GM18502 (cell line): ENCODE data around the gene PLEKHA1.

Experiments used
- ATAC-seq: cut with Tn5 transposase; IDR thresholded peaks from one replicate; pipeline ENCODE4 v1.9.1; 2021; ENCODE audit warnings: mild to moderate bottlenecking; ENCODE audit not compliant: unreplicated experiment, poor library complexity

PLEKHA1 gene

DNA sequence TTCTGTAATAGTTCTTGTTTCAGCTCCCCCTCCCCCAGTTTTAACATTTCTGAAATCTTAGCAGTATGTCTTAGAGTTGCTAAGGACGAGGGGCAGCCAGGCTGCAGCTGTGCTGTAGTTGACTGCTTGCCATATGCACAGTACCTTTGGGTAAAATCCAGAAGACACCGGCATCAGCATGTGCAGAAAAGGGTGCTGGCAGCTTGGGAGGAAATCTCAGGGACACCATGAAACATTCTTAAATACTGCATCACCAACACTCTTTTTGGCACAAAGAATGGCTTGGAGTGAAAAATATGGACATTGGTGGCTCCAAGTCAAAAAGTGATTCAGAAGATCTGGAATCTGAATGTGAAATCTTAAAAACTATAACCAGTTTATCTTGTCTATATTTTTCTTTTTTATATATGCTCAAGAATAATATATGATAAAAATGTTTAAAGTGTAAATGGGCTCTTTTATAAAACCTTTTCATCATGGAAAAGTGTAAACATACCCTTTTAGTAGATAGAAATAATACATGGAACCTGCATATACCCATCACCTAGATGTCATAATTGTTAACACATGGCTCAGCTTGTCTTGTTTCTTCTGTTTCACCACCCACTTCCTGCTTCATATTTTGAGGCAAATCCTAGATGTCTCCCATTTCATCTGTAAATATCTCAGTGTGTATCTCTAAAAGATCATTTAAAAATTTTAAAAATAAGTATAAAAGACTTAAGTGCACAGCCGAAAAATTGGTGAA, 45.5 kb downstream of the PLEKHA1 start:
- no peak for ATAC-seq

DNA sequence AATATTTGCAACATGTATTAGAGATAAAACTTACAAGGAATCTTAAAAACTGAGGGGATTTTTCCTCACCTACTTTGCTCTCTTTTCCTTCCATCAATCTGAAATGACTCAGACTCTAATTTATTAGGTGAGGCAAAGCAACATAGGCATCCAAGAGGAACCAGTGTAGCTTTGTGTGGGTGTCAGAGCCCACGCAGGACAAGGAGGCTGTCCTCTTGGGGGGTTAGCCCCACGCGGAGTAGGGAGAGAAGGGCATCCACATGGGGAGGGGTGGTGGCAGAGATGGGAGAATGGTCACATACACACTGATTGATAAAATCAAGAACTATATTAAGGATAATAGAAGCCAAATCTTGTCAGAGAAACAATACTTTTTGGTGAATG, 46.1 kb downstream of the PLEKHA1 start:
- no peak for ATAC-seq

GRCh38 chr10:122421054-122421625, 46.6 kb downstream of the PLEKHA1 start:
- ATAC-seq: no peak

- no peak for ATAC-seq
These were observed 47.2 kb downstream of the PLEKHA1 start for GRCh38 chr10:122421742-122422141.

GRCh38 chr10:122422266-122422989, 47.9 kb downstream of the PLEKHA1 start:
- ATAC-seq: no peak

GRCh38 chr10:122424059-122424458, 49.6 kb downstream of the PLEKHA1 start:
- ATAC-seq: no peak

- ATAC-seq: no peak
These were observed 52.3 kb downstream of the PLEKHA1 start for GRCh38 chr10:122426829-122427228.

- ATAC-seq: no peak
These were observed 52.8 kb downstream of the PLEKHA1 start for GRCh38 chr10:122427280-122427679.

DNA sequence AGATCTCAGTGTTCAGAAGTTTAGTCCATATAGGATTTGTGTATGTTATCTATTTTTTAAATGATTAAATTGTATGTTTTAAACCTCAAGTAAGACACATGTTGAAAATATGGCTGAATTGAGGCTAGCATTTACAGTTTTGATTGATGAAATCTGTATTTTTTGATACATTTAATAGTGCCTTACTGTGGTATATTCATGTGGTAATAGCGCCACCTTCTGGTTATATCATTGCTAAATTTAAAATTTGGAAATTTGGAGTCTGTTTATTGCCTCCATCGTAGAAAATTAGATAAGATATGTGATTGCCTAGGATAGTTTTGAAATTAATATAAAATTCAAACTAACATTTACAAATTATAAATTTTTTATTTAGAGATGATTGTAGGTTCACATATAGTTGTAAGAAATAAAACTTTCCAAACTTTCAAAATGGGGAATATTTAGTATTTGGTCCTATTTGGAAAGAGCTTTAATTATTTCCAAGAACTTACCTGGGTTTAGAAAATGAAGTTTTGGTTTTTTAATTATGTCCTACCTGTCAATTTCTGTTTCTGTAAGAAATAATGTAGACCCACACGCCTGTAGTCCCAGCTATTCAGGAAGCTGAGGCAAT, 60.8 kb downstream of the PLEKHA1 start:
- ATAC-seq: no peak

GRCh38 chr10:122441961-122442360, 67.5 kb downstream of the PLEKHA1 start:
- ATAC-seq: no peak

GRCh38 chr10:122445469-122445868, 71.0 kb downstream of the PLEKHA1 start:
- ATAC-seq: no peak

DNA sequence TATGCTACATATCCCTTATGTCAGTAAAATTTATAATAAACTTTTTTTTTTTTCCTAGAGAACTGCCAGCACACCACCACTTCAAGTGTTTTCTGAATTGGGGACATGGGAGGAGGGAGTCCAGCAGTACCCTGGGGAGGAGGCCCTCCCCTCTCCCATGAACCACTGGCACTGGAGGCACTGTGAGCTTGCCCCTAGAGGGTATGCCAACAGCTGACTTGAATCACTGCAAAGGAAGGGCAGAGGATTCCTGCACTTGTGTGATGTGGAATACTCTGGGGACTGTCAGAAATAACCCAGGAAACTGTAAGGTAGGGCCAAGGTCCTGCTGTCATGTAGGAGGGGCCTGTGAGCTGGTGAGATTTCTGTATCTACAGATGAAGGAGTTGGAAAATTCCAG, 71.4 kb downstream of the PLEKHA1 start:
- ATAC-seq: no peak

- no peak for ATAC-seq
These were observed 72.3 kb downstream of the PLEKHA1 start for GRCh38 chr10:122446668-122447423.

- ATAC-seq: no peak
These were observed 74.1 kb downstream of the PLEKHA1 start for GRCh38 chr10:122448600-122448999.

GRCh38 chr10:122449153-122449552, 74.6 kb downstream of the PLEKHA1 start:
- no peak for ATAC-seq

DNA sequence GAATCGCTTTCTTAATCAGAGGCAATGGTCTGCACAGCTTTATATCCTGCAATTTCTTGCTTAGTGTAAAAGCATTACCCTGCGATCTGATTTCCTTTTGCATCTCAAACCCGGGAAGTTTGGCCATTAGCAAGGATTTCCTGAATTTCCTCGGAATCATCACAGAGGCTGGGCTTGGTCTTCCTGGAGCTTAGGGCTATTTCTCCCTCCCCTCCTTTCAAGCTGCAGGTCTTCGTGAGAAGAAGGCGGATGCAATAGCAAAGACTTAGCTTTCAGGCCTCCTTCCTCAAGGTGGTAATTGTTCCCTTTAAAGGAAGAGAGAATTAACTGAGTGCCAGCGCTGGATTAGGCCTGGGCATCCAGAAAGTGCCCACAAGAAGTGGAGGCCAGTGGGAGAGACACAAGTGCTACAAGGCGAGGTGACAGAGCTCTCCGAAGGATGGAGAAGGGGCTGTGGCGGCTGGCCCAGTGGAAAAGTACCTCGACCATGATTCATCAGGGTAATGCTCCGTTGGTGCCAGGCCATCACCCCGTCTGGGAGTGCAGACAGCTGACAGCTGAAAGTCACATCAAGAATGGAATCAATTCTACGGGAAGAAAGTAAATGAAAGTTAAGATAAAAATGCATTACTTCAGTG, 76.0 kb downstream of the PLEKHA1 start:
- no peak for ATAC-seq

- ATAC-seq: no peak
These were observed 79.6 kb downstream of the PLEKHA1 start for GRCh38 chr10:122454071-122454470.

DNA sequence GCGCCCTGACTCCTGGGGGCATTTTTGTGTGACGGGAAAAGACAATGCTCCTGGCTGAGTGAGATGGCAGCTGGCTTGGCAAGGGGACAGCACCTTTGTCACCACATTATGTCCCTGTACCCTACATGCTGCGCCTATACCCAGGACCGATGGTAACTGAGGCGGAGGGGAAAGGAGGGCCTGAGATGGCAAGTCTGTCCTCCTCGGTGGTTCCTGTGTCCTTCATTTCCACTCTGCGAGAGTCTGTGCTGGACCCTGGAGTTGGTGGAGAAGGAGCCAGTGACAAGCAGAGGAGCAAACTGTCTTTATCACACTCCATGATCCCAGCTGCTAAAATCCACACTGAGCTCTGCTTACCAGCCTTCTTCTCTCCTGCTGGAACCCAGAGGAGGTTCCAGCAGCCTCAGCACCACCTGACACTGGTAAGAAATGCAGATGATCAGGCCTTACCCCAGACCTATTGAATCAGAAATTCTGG, 80.1 kb downstream of the PLEKHA1 start, which contains the start of gene ARMS2:
TSS of gene ARMS2 (plus strand) at position 51 of the 478 bp plus-strand sequence. CDS start at position 126, 75 bp downstream.
- ATAC-seq: no peak

DNA sequence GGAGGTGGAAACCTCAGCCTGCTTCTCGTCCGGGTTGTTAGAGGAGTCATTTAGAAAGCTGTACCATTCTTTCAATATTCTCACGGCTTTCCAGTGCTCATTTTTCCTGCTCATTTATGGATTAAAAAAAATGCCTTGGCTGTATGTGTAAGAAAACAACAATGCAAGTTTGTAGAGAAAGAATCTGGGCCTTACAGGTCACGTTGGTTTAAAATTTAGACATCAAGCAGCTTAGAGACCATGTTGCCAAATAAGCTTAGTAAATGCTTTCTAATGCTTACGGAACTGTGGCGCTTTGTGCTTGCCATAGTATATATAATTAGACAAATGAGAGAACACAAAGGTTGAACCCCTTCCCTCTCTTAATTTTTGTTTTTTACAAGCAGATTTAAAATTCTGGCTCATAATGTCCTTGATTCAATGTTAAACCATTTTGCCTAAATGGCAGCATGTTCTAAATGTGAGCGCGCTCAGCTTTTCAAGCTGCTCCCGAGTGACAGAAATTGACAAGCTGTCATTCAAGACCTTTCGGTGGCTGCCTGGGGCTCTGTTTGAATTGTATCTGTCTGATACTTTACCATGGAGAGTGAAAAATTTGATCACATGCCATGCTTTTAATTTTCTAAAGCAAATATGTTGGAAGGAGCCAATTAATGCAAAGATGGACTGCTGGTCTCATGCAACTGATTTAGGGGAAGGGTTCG, 81.0 kb downstream of the PLEKHA1 start:
- no peak for ATAC-seq
